Astrocyte (in vitro differentiated cells and primary cell): ENCODE results near the gene ZEB2.

Source experiments
- CTCF ChIP-seq: IDR thresholded peaks from 2 replicates; pipeline ENCODE4 v1.5.1; 2011; ENCODE audit warnings: low read depth, mild to moderate bottlenecking, inconsistent platforms, low read length, moderate library complexity; ENCODE audit not compliant: insufficient read depth
- EZH2 ChIP-seq: IDR thresholded peaks from 2 replicates; pipeline ENCODE4 v1.6.1; 2012; ENCODE audit warnings: mild to moderate bottlenecking, low read length, inconsistent platforms; ENCODE audit not compliant: insufficient read depth

- TF ChIP-seq CTCF (no peak), EZH2 (no peak)
Observed at GRCh38 chr2:144467502-144468137, 52.3 kb downstream of the ZEB2 start.
